NCI-H774 (cell line): ENCODE measurements around the gene HRK.
"Not testable (repeated sequence)": the region's sequence is repeated elsewhere in the genome, so short reads cannot be mapped to it uniquely, and the experiment has no call there.

Source experiments
- DNase-seq: peaks from one replicate; lab custom pipeline; 2025; lab: John Stamatoyannopoulos, UW

The HRK gene

DNA sequence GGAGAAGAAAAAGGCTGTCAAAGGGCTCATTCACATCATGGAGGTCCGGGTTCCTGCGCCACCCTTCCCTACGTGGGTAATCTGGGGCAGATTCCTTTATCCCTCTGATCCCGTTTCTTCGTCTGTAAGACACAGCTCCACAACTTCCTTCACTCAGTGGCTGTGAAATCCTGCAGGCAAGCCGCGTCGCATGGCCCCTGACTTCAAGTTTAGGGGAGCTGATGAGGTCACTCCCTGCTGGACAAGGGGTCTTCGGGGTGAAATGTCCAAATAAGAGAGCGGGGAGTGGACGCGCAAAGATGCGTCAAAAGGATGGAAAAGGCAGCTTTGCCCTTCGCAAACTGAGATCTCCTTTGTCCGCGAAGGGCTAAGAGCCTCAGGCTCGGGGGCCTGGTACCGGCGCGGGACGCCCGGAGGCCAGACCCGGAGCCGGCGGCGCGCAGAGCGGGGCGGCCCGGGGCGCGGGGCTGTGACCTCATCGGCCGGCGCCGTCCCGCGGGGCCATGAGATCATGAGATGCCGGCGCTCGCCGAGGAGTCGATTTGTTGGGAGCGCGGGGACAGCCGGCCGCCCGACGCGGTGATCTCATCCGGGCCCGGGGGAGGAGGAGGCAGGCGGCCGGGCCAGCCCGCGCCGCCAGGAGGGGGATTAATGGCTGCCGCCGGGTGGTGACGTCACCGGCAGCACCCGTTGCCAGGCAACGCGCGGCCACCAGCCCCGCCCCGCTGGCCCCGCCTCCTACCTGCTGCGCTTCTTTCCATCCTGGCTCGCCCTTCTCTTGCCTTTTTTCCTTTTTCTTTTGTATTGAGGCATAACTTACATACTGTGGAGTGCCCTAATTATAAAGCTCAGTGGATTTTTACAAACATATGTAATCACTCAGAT lies 62.1 kb downstream of the HRK start:
- peak; percentile 94 for DNase-seq

DNA sequence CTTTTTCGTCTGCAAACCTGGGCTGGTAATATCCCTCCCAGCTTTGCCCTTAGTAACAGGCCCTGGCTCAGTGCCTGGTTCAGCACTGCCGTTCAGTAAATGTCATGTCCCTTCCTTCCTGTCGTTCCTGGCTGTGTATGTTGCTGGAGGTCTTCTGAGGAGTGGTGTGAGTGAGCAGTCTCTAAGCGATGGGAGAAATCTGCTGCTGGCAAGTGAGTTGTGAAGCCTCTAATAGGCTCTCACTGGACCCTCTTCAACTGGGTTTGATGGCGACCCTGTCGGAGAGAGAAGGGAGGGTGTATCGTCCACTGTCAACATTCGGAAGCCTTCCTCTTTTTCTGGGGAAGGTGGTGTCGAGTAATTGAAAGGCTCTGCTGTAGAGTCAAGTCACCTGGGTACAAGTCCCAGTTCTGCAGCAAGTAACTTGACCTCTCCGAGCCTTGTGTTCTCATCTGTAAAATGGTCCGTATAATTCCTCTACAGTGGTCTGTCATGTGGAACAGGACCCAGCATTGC lies 62.8 kb downstream of the HRK start:
- DNase-seq, result no peak

DNA sequence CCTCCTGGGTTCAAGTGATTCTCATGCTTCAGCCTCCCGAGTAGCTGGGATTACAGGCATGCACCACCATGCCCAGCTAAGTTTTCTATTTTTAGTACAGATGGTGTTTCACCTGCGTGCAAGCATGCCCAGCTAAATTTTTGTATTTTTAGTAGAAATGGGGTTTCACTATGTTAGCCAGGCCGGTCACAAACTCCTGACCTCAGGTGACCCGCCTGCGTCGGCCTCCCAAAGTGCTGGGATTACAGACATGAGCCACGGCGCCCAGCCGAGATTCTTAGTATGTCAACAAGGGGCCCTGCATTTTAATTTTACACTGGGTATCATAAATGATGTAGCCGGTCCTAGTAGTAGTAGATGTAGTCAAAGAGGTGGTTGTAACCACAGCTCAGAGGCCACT lies 66.5 kb downstream of the HRK start:
- not testable (repeated sequence) for DNase-seq

DNA sequence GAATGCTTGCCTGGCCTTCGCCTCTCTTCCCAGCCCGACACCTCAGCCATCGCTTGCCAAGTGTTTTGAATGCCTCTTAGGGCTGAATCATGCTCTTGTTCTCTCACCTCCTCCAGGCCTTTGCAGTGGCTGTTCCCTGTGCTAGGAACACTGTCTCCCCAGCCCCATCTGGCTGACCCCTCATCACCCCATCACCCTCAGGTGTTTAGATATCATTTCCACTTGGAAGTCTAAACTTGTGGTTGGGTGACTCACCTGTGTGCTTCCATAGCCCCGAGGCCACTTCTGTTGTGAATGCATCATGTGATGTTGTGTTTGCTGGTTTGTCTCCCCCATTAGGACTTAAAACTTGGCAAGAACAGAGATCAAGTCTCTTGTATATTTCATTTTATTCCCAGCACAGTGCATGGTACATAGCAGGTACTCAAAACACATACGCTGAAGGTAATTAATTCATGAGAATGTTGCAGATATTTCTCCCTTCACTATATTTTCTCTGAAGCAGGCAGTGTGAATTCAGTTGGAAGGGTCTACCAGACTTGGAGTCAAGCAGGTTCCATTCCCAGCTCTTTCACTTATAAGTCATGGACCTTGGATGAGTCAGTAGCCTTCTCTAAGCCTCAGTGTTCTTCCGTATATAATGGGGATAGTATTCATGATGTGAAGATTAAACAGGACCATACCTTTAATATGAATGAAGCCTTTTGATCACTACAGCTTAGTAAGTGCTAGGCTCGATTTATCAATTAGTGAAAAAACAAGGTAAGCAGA lies 67.8 kb downstream of the HRK start:
- DNase-seq, result no peak

DNA sequence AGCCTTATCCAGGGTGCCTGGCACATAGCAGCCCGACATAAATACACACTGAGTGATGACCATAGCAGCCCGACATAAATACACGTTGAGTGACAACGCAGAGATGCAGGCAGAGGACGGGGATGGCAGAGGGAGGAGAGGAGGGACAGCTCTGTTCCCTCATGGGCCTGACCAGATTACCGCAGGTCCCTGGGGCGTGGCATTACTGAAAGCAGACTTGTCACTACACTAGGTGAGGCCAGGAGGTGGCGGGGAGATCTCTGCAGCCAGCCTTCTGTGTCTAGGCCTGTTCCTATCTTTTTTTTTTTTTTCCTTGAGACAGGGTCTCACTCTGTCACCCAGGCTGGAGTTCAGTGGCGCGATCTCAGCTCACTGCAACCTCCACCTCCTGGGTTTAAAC lies 69.0 kb downstream of the HRK start:
- no peak for DNase-seq

DNA sequence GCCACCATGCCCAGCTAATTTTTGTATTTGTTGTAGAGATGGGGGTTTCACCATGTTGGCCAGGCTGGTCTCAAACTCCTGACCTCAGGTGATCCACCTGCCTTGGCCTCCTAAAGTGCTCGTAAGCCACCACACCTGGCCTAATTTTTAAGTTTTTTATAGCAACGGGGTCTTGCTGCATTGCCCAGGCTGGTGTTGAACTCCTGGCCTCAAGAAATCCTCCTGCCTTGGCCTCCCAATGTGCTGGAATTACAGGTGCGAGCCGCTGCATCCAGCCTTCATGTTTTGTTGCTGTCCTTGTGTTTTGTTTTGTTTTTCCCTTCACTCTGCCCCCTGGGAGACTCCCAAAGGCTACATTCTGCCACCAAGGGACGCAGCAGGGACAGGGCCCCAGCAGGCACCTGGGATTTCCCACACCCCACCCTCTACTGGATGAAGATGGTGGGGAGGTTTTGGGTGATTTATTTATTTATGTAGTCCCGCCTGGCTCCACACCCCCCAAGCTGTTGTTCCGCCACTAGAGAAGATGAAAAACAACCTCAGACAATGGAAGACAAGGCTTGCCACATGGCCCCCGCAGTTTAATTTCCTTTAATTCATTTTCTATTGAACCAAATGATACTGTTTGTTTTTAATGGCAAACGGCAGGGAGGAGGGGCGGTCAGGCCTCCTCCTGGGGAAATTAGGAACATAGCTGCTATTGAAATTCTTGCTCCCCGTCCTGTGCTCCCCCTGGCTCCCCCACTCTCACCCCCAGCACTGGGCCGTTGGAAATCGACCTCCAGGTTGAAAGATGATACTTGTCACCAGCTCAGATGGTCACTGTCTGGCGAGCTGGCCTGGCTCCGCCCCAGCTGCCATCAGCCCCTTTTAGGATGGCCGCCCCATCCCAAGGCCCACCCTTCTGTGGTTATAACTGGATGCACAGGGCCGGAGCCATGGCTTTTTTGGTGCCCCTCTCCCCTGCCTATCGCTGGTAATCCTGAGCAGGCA lies 72.8 kb downstream of the HRK start:
- no peak for DNase-seq

DNA sequence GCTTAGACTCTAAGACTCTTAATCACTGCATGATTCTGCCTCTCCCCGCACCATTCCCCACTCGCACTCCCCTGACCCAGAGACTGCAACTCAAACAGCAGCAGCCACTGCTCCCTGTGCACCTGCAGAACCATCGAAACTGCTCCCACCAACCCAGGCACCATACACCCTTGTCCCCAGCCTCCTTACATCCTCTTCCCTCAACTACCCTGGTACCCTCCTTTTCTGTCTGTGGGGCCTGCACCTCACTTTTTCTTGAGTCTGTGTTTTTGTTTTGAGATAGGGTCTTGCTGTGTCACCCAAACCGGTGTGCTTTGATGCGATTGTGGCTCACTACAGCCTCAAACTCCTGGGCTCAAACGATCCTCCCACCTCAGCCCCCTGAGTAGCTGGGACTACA lies 73.7 kb downstream of the HRK start:
- DNase-seq, result no peak

DNA sequence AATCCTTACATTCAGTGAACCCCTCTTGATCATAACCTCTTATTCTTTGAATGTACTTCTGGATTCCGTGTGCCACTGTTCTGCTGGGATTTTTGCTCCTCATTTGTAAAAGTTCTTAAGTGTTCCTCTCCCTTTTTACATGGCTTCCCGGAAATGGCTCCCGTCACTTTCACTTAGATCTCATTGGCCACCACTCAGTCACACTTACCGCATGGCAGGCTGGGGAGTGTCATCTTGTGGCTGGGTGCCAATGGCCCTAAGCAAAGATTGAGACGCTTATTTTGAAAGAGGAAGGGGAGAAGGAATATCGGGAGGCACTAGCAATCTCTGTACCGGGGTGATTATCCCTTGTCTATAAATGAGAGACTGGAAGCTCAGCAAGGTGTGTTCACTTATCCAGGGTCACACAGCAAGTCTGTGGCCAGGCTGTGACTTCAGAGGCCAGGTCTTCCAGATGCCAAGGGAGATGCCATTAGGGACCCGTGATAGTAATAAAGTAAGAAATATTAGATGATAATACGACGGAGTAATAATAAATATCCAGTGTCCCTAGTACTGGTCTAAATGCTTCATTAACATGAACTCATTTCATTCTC lies 74.3 kb downstream of the HRK start:
- DNase-seq, result no peak
